GM06990 (cell line): Measurements from ENCODE around the gene C19orf38.

Experiments
- DNase-seq: peaks from one replicate; pipeline ENCODE4 v3.0.0-alpha.2; 2011; ENCODE audit not compliant: insufficient read length; ENCODE audit errors: extremely low read depth
- H3K27me3 ChIP-seq: replicated peaks from 2 replicates; pipeline ENCODE4 v1.6.0; 2011; ENCODE audit warnings: low read length; ENCODE audit not compliant: control insufficient read depth, insufficient read depth
- H3K36me3 ChIP-seq: 2 replicates; pipeline ENCODE4 v1.5.1; 2011; ENCODE audit warnings: low read length; ENCODE audit not compliant: control insufficient read depth, insufficient read depth
- H3K4me3 ChIP-seq: replicated peaks from 2 replicates; pipeline ENCODE4 v1.5.1; 2011; ENCODE audit warnings: low read depth, mild to moderate bottlenecking, control low read depth, low read length
- CTCF ChIP-seq: IDR thresholded peaks from 2 replicates; pipeline ENCODE4 v1.5.1; 2011; ENCODE audit warnings: low read length, control low read depth, mild to moderate bottlenecking, inconsistent platforms; ENCODE audit not compliant: insufficient read depth, poor library complexity, severe bottlenecking

C19orf38 gene

GRCh38 chr19:10812902-10813404, 35.3 kb upstream of the C19orf38 start:
- Histone ChIP-seq H3K36me3 (peaks cover 35% of the 10 kb centered on the region), H3K4me3 (no peak overlapping the region), H3K27me3 (no peaks in the 10 kb centered on the region)
- no peak for DNase-seq
- no peak for TF ChIP-seq CTCF

GRCh38 chr19:10815007-10815536, 33.1 kb upstream of the C19orf38 start:
- Histone ChIP-seq H3K4me3 (no peak overlapping the region), H3K36me3 (peaks cover 37% of the 10 kb centered on the region), H3K27me3 (no peaks in the 10 kb centered on the region)
- no peak for TF ChIP-seq CTCF
- no peak for DNase-seq

- no peak for TF ChIP-seq CTCF
- no peak for DNase-seq
- H3K36me3 ChIP-seq: peaks cover 37% of the 10 kb centered on the region
- H3K4me3 ChIP-seq: no peak overlapping the region
- no peaks in the 10 kb centered on the region for H3K27me3 ChIP-seq
Observed at GRCh38 chr19:10815969-10816644, 32.1 kb upstream of the C19orf38 start.

DNA sequence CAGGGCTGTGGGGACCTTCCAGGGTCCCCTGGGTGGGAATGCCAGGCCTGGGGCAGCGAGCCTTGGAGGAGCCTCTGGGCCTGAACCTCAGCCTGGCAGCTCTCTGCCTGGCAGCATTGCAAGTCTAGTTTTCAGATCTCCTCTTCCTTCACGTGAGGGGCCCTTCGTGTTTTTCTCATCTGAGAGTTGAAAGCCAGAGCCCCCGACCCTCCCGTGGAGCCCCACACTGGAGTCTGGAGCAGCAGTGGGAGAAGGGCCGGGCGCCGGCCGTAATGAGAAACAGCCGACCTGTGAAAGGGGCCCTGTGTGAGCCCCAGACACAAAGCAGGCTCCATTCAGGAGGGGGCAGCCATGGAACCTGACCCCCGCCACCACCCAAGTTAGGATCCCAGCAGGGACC, 31.5 kb upstream of the C19orf38 start:
- H3K4me3 ChIP-seq: no peak overlapping the region
- no peak for DNase-seq
- TF ChIP-seq CTCF: no peak
- H3K36me3 ChIP-seq: peaks cover 34% of the 10 kb centered on the region
- H3K27me3 ChIP-seq: no peaks in the 10 kb centered on the region

DNA sequence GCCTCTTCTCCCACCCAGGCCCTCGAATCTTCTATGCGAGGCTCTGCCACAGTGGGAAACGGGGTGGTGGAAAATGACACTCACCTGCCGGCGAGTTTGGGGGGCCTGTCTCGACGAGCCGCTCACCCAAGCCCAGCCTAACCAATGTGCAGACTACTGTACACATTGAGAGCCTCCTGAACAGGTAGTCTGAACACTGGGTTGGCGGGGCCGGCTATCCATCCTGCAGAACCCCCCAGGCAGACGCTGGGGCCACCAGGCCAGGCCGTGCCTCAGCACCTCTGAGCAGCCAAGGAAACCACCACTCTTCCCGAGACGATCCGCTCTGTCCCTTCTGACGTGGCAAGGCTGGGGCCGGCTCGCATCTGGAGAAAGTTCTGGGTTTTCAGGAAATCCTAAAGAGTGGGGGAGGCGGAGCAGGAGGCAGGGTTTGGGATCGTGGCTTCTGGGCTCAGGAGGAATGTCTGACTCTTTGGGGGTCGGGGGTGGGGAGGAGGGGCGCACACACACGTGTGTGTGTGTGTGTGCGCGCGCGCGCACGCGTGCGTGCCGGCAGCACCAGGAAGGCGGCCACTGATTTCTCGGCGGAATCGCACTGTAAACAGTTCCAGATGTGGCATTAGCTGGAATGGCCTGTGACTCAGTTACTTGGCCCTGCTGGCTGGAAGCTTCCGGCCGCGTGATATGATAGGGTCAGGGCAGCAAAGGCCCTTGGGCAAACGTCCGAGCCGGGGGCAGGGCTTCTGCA, 30.8 kb upstream of the C19orf38 start:
- no peak overlapping the region for H3K4me3 ChIP-seq

More for the DNA sequence above, 30.8 kb upstream of the C19orf38 start:
- DNase-seq: no peak
- no peak for TF ChIP-seq CTCF
- Histone ChIP-seq H3K27me3 (no peaks in the 10 kb centered on the region), H3K36me3 (peaks cover 31% of the 10 kb centered on the region)
